Kidney (tissue), 14 donors: ENCODE measurements around the gene ADGRV1. TPM values are rescaled to one million over a fixed set of nuclear protein-coding genes. Genes with fewer than 3 reads are reported as not detected.

Source experiments
- DNase-seq, 5 donors: peaks; one replicate each; pipeline ENCODE4 v3.0.0-alpha.2; 2013 to 2020
- FAIRE-seq: peaks from 2 replicates; lab custom pipeline; 2012; peaks lifted over from hg19 to GRCh38; lab: Jason Lieb, UNC
- H3K27ac ChIP-seq, 2 donors: one replicate each; pipeline ENCODE4 v1.7.0; 2013; ENCODE audit warnings: low read depth in 2 of 2, low read length in 2 of 2, inconsistent platforms in 1 of 2
- H3K27me3 ChIP-seq: one replicate; pipeline ENCODE4 v1.7.1; 2013; ENCODE audit warnings: low read length, inconsistent platforms; ENCODE audit not compliant: control insufficient read depth, insufficient read depth
- H3K36me3 ChIP-seq, 3 donors: one replicate each; pipeline versions ENCODE4 v1.7.0 to v1.7.1; 2013; ENCODE audit warnings: low read length in 3 of 3, control low read depth in 1 of 3, inconsistent platforms in 1 of 3; ENCODE audit not compliant: insufficient read depth in 3 of 3, control insufficient read depth in 2 of 3
- H3K4me1 ChIP-seq, 3 donors: one replicate each; pipeline versions ENCODE4 v1.7.0 to v1.7.1; 2013; ENCODE audit warnings: low read length in 3 of 3, inconsistent platforms in 1 of 3, low read depth in 1 of 3; ENCODE audit not compliant: control insufficient read depth in 2 of 3, insufficient read depth in 2 of 3
- H3K4me3 ChIP-seq, 3 donors: one replicate each; pipeline versions ENCODE4 v1.7.0 to v1.8.1; 2013; ENCODE audit warnings: low read length in 3 of 3, control low read depth in 1 of 3, inconsistent platforms in 1 of 3
- H3K9ac ChIP-seq, 3 donors: one replicate each; pipeline versions ENCODE4 v1.7.0 to v1.7.1; 2013; ENCODE audit warnings: low read length in 3 of 3, control low read depth in 1 of 3, inconsistent platforms in 1 of 3
- H3K9me3 ChIP-seq, 3 donors: one replicate each; pipeline versions ENCODE4 v1.7.0 to v1.7.1; 2013; ENCODE audit warnings: low read length in 3 of 3, control low read depth in 1 of 3, inconsistent platforms in 1 of 3; ENCODE audit not compliant: control insufficient read depth in 2 of 3, insufficient read depth in 1 of 3
- CTCF ChIP-seq: IDR thresholded peaks from 3 replicates; pipeline ENCODE4 v1.5.1; 2012; ENCODE audit warnings: mild to moderate bottlenecking, moderate library complexity, borderline replicate concordance; ENCODE audit not compliant: insufficient read depth; ENCODE audit errors: extremely low read depth
- intact Hi-C: fragments of 100-400 bp; cut with DNase I; formaldehyde crosslinking; loops from one replicate; pipeline ENCODE4 v1.11.1; 2022
- polyA plus RNA-seq: library from polyadenylated mRNA; stranded (reverse); fragments of 350-450 nt; fragmentation: Illumina TruSeq; extraction: RNeasy Lipid Tissue Mini Kit (QIAGEN cat#74804); gene quantifications from one replicate; pipeline ENCODE4 v1.2.3, GENCODE V29; 2014; ENCODE audit warnings: low read depth, low replicate concordance; ENCODE audit not compliant: insufficient read depth
- total RNA-seq: library from RNA; stranded (reverse); fragmentation: NEBNext Ultra II Directional; extraction: Animal tissue kit (Norgen Biotek cat#: 25700); gene quantifications from one replicate; pipeline ENCODE4 v1.2.1, GENCODE V29; 2021
- donor health status: control.
- donor health status: control.
- donor health status: control.
- donor health status: control.
- donor health status: control.
- donor health status: DM: yes; HTN: yes; CAD: no.
- donor health status: Normal renal cell carcinoma (clear cell type).

ADGRV1 gene
- total and polyA plus RNA-seq, 2 donors from 2014 or later, result 7.0 to 7.3 TPM

- H3K9ac ChIP-seq, result no peak overlapping the region
- no peaks in the 10 kb centered on the region for H3K9me3 ChIP-seq
- no peak for DNase-seq
- intact Hi-C loops, result loop anchor here (10.0 kb wide), 1 partner anchor 82 kb away; no protein-coding TSS in a partner anchor
- H3K27me3 ChIP-seq, result no peaks in the 10 kb centered on the region
- no peak overlapping the region for H3K27ac ChIP-seq
- no peak overlapping the region for H3K4me3 ChIP-seq
- no peak for FAIRE-seq
- no peak for TF ChIP-seq CTCF
- H3K36me3 ChIP-seq, result no peaks in the 10 kb centered on the region
- H3K4me1 ChIP-seq, result no peaks in the 10 kb centered on the region
Observed at GRCh38 chr5:91206734-91207133, 648.1 kb downstream of the ADGRV1 start.

- FAIRE-seq (no peak), DNase-seq (no peak)
- Histone ChIP-seq H3K9ac (no peak overlapping the region), H3K27ac (no peak overlapping the region), H3K4me1 (no peaks in the 10 kb centered on the region), H3K27me3 (no peaks in the 10 kb centered on the region), H3K4me3 (no peak overlapping the region), H3K36me3 (no peaks in the 10 kb centered on the region), H3K9me3 (no peaks in the 10 kb centered on the region)
- TF ChIP-seq CTCF, result no peak
- intact Hi-C loops, result loop anchor here (10.0 kb wide), 1 partner anchor 82 kb away; no protein-coding TSS in a partner anchor
Observed at GRCh38 chr5:91207248-91207647, 648.7 kb downstream of the ADGRV1 start.

GRCh38 chr5:91211997-91212713 is 653.6 kb downstream of the ADGRV1 start:
- no peak for TF ChIP-seq CTCF
- Histone ChIP-seq H3K27ac (no peak overlapping the region), H3K36me3 (no peaks in the 10 kb centered on the region), H3K4me1 (no peaks in the 10 kb centered on the region), H3K9ac (no peak overlapping the region), H3K4me3 (no peak overlapping the region), H3K9me3 (no peaks in the 10 kb centered on the region), H3K27me3 (no peaks in the 10 kb centered on the region)
- intact Hi-C loops, result no loop called here
- no peak for DNase-seq
- no peak for FAIRE-seq
